Measurements from ENCODE around the gene CADPS2. TPM values are rescaled to one million over a fixed set of nuclear protein-coding genes. Genes with fewer than 3 reads are reported as not detected.
"Not testable (repeated sequence)": the region's sequence is repeated elsewhere in the genome, so short reads cannot be mapped to it uniquely, and the experiment has no call there.

CADPS2 gene
- total and polyA plus RNA-seq, 2 donors (not counting 1 experiment from before 2014, with no cell fraction given) = not detected

GRCh38 chr7:122834571-122834942 is 51.7 kb downstream of the CADPS2 start:
- H4K20me1 ChIP-seq (ENCODE audit: control insufficient read depth, insufficient read depth, low read length, poor library complexity, severe bottlenecking); POLR2A ChIA-PET; H3K79me2 ChIP-seq (ENCODE audit: control insufficient read depth, insufficient read depth, low read length); H3K4me1 ChIP-seq (ENCODE audit: control insufficient read depth in 2 of 2, insufficient read depth in 2 of 2, low read length in 2 of 2); CTCF ChIA-PET; H3K27ac Mint-ChIP-seq; H3K9me3 ChIP-seq (ENCODE audit: control extremely low read depth in 1 of 3, control insufficient read depth in 2 of 3, insufficient read depth in 1 of 3, low read length in 2 of 3); H3K27me3 Mint-ChIP-seq; H3K9me3 Mint-ChIP-seq (ENCODE audit: insufficient read depth); ATAC-seq (ENCODE audit: low read depth); intact Hi-C loops (cut with micrococcal nuclease); H2AFZ ChIP-seq (ENCODE audit: insufficient read depth, low read depth, low read length, poor library complexity, severe bottlenecking); H3K9ac ChIP-seq (ENCODE audit: low read length); H3K4me1 Mint-ChIP-seq; H3K36me3 ChIP-seq (replicated peaks in 1 of 2; ENCODE audit: control extremely low read depth in 1 of 2, control insufficient read depth in 1 of 2, extremely low read depth in 1 of 2, insufficient read depth in 2 of 2, low read length in 1 of 2); H3K4me3 ChIP-seq (ENCODE audit: control extremely low read depth in 1 of 5, extremely low read depth in 1 of 5, insufficient read depth in 1 of 5, low read depth in 2 of 5, low read length in 4 of 5); H3K4me2 ChIP-seq (replicated peaks; ENCODE audit: low read depth, low read length, poor library complexity, severe bottlenecking); DNase-seq; H3K27me3 ChIP-seq (replicated peaks in 1 of 4; ENCODE audit: control extremely low read depth in 1 of 4, control insufficient read depth in 3 of 4, insufficient read depth in 4 of 4, low read length in 3 of 4); H3K27ac ChIP-seq (ENCODE audit: low read length in 2 of 2); H3K4me3 Mint-ChIP-seq: not testable (repeated sequence)
- WGBS (ENCODE audit: insufficient coverage) = 80% methylated on average over 9 of the region's 9 CpGs

- no peak for DNase-seq
- Histone ChIP-seq H4K20me1 (ENCODE audit: control insufficient read depth, insufficient read depth, low read length, poor library complexity, severe bottlenecking) (no peaks in the 10 kb centered on the region), H3K27me3 (replicated peaks in 1 of 4; ENCODE audit: control extremely low read depth in 1 of 4, control insufficient read depth in 3 of 4, insufficient read depth in 4 of 4, low read length in 3 of 4) (no peaks in the 10 kb centered on the region), H3K9me3 (ENCODE audit: control extremely low read depth in 1 of 3, control insufficient read depth in 2 of 3, insufficient read depth in 1 of 3, low read length in 2 of 3) (peaks cover 0 to 7% (median 0%) of the 10 kb centered on the region in 3 donors), H3K27ac (ENCODE audit: low read length in 2 of 2) (no peak overlapping the region), H3K36me3 (replicated peaks in 1 of 2; ENCODE audit: control extremely low read depth in 1 of 2, control insufficient read depth in 1 of 2, extremely low read depth in 1 of 2, insufficient read depth in 2 of 2, low read length in 1 of 2) (no peaks in the 10 kb centered on the region), H3K4me1 (ENCODE audit: control insufficient read depth in 2 of 2, insufficient read depth in 2 of 2, low read length in 2 of 2) (no peaks in the 10 kb centered on the region), H3K4me2 (replicated peaks; ENCODE audit: low read depth, low read length, poor library complexity, severe bottlenecking) (no peak overlapping the region), H3K4me3 (ENCODE audit: control extremely low read depth in 1 of 5, extremely low read depth in 1 of 5, insufficient read depth in 1 of 5, low read depth in 2 of 5, low read length in 4 of 5) (no peak overlapping the region), H2AFZ (ENCODE audit: insufficient read depth, low read depth, low read length, poor library complexity, severe bottlenecking) (no peak overlapping the region), H3K9ac (ENCODE audit: low read length) (no peak overlapping the region), H3K79me2 (ENCODE audit: control insufficient read depth, insufficient read depth, low read length) (no peaks in the 10 kb centered on the region)
- Mint-ChIP-seq H3K27ac (no peak overlapping the region), H3K4me3 (no peak overlapping the region), H3K4me1 (no peaks in the 10 kb centered on the region), H3K9me3 (ENCODE audit: insufficient read depth) (no peaks in the 10 kb centered on the region), H3K27me3 (no peaks in the 10 kb centered on the region)
- ATAC-seq (ENCODE audit: low read depth) = no peak
- ChIA-PET POLR2A (no interaction called here), CTCF (no interaction called here)
- intact Hi-C loops (cut with micrococcal nuclease) = no loop called here
- WGBS (ENCODE audit: insufficient coverage) = 99% methylated on average over 8 of the region's 10 CpGs
- TF ChIP-seq EZH2 (IDR thresholded peaks at IDR 0.05; ENCODE audit: borderline replicate concordance, insufficient read depth, low read depth, low read length, poor library complexity, severe bottlenecking) = no peak
- no peak for TF ChIP-seq CTCF (IDR thresholded peaks at IDR 0.05)
Observed at GRCh38 chr7:122833888-122834570, 52.2 kb downstream of the CADPS2 start.
